ENCODE measurements around the gene TEX35. TPM values are rescaled to one million over a fixed set of nuclear protein-coding genes. Genes with fewer than 3 reads are reported as not detected.

TEX35 gene
- total and polyA plus RNA-seq, 10 of the 15 experiments (the other 5 are each of a cell fraction or from before 2014, with no cell fraction given): not detected

GRCh38 chr1:178529364-178530036, 16.6 kb downstream of the TEX35 start:
- no peak overlapping the region for H3K9ac ChIP-seq (ENCODE audit: control insufficient read depth, insufficient read depth, low read length)
- H3K36me3 ChIP-seq (ENCODE audit: control insufficient read depth in 2 of 2, insufficient read depth in 2 of 2, low read length in 1 of 2): no peaks in the 10 kb centered on the region
- BruUV-seq (replicated peaks): no TSS peak
- no peak overlapping the region for H3K4me2 ChIP-seq (ENCODE audit: control insufficient read depth, insufficient read depth)
- H3K79me2 ChIP-seq (ENCODE audit: control insufficient read depth, insufficient read depth, low read length): no peaks in the 10 kb centered on the region
- no peak for DNase-seq (ENCODE audit: low read depth, low spot score)
- TF ChIP-seq BCL11A (IDR thresholded peaks at IDR 0.05; ENCODE audit: low read depth, low read length) (no peak), DPF2 (IDR thresholded peaks at IDR 0.05) (no peak), HCFC1 (IDR thresholded peaks at IDR 0.05; ENCODE audit: low read length) (no peak), HDAC2 (IDR thresholded peaks at IDR 0.05) (no peak), CEBPZ (IDR thresholded peaks at IDR 0.05; ENCODE audit: low read depth, low read length) (no peak), ETV6 (conservative IDR thresholded peaks at IDR 0.05 in 1 of 2, IDR thresholded peaks at IDR 0.05 in 1 of 2; ENCODE audit: borderline replicate concordance in 1 of 2, low read depth in 1 of 2) (no peak), ASH2L (IDR thresholded peaks at IDR 0.05; ENCODE audit: borderline replicate concordance, low read depth) (no peak), MYB (IDR thresholded peaks at IDR 0.05; ENCODE audit: borderline replicate concordance, low read depth, low read length) (no peak), BCLAF1 (IDR thresholded peaks at IDR 0.05) (no peak)
- FAIRE-seq: no peak
- no peaks in the 10 kb centered on the region; a peak in 1 of 4 replicates for H3K27me3 ChIP-seq (replicated peaks in 1 of 2; ENCODE audit: control insufficient read depth in 2 of 2, insufficient read depth in 2 of 2, low read length in 1 of 2)
- SMC1A ChIA-PET (ENCODE audit: uncharacterized antibody, unreplicated experiment): interaction anchor here (1.2 kb wide), 1 partner anchor 205 kb away, joined by 3 read pairs; no protein-coding TSS in a partner anchor
- intact Hi-C loops (cut with micrococcal nuclease; ENCODE audit: unreplicated experiment) (no loop called here), in situ Hi-C loops (cut with MboI) (loop anchor here (5.0 to 25.0 kb wide), 3 partner anchors 233 to 838 kb away; partner anchors contain the start of gene AXDND1)
- H3K27ac ChIP-seq (ENCODE audit: control insufficient read depth, insufficient read depth): no peak overlapping the region
- ATAC-seq: no peak
- POLR2A ChIA-PET: no interaction called here
- H3K9me3 ChIP-seq (replicated peaks; ENCODE audit: control insufficient read depth, insufficient read depth, low read length): no peaks in the 10 kb centered on the region
- H3K4me3 ChIP-seq: no peak overlapping the region
- H4K20me1 ChIP-seq (ENCODE audit: control insufficient read depth, insufficient read depth): no peaks in the 10 kb centered on the region
- no peaks in the 10 kb centered on the region for H3K4me1 ChIP-seq (ENCODE audit: control insufficient read depth, insufficient read depth, low read length)
- 32% methylated on average over 8 of the region's 8 CpGs for WGBS (ENCODE audit: insufficient coverage, insufficient replicate concordance, low lambda C conversion rate, missing lambda C conversion rate)
- RAD21 ChIA-PET (ENCODE audit: unreplicated experiment): interaction anchor here (1.7 kb wide), 1 partner anchor 224 kb away, joined by 5 read pairs; no protein-coding TSS in a partner anchor
- no peak overlapping the region for H2AFZ ChIP-seq (ENCODE audit: control insufficient read depth, low read depth, low read length)
- CTCF ChIA-PET: interaction anchor here (0.6 to 4.8 kb wide), 5 partner anchors 28 to 474 kb away, joined by 3 to 59 read pairs (median 6); no protein-coding TSS in a partner anchor

Measured in GM12878 (cell line).